ENCODE results near the gene FAM221B.

Gene FAM221B

GRCh38 chr9:35798658-35799374 lies 29.7 kb downstream of the FAM221B start:
- no peak overlapping the region for H3K4me3 ChIP-seq (ENCODE audit: low read depth, low read length)
- no peak for DNase-seq (ENCODE audit: low read depth)

- DNase-seq (ENCODE audit: low read depth): no peak
- no peak overlapping the region for H3K4me3 ChIP-seq (ENCODE audit: low read depth, low read length)
Observed at GRCh38 chr9:35797311-35798109, 31.0 kb downstream of the FAM221B start.

GRCh38 chr9:35795695-35796094 lies 32.8 kb downstream of the FAM221B start:
- H3K4me3 ChIP-seq (ENCODE audit: low read depth, low read length): no peak overlapping the region
- no peak for DNase-seq (ENCODE audit: low read depth)

GRCh38 chr9:35793461-35793860 lies 35.1 kb downstream of the FAM221B start:
- no peak for DNase-seq (ENCODE audit: low read depth)
- H3K4me3 ChIP-seq (ENCODE audit: low read depth, low read length): peak overlapping the region; percentile 55

GRCh38 chr9:35792826-35793225 lies 35.7 kb downstream of the FAM221B start:
- H3K4me3 ChIP-seq (ENCODE audit: low read depth, low read length): peak overlapping the region; percentile 55
- DNase-seq (ENCODE audit: low read depth): no peak

- peak overlapping the region; percentile 55 for H3K4me3 ChIP-seq (ENCODE audit: low read depth, low read length)
- DNase-seq (ENCODE audit: low read depth): no peak
Observed at GRCh38 chr9:35792024-35792813, 36.3 kb downstream of the FAM221B start.

- peak within 1 kb of the TSS; percentile 55 for H3K4me3 ChIP-seq (ENCODE audit: low read depth, low read length)
- no peak for DNase-seq (ENCODE audit: low read depth)
Observed at GRCh38 chr9:35791297-35791921, 37.1 kb downstream of the FAM221B start, which contains the start of gene NPR2. Gene NPR2 (plus strand): TSS chr9:35791591. CDS start chr9:35792409, 818 bp downstream.

- peak; percentile 43 for DNase-seq (ENCODE audit: low read depth)
- H3K4me3 ChIP-seq (ENCODE audit: low read depth, low read length): peak overlapping the region; percentile 23
Observed at GRCh38 chr9:35790385-35791296, 37.9 kb downstream of the FAM221B start.

- DNase-seq (ENCODE audit: low read depth): no peak
- H3K4me3 ChIP-seq (ENCODE audit: low read depth, low read length): no peak overlapping the region
Observed at GRCh38 chr9:35790025-35790384, 38.5 kb downstream of the FAM221B start.

GRCh38 chr9:35789541-35789940 lies 39.0 kb downstream of the FAM221B start:
- H3K4me3 ChIP-seq (ENCODE audit: low read depth, low read length): no peak overlapping the region
- DNase-seq (ENCODE audit: low read depth): no peak

GRCh38 chr9:35783418-35783817 lies 45.1 kb downstream of the FAM221B start:
- H3K4me3 ChIP-seq (ENCODE audit: low read depth, low read length): no peak overlapping the region
- no peak for DNase-seq (ENCODE audit: low read depth)

- no peak overlapping the region for H3K4me3 ChIP-seq (ENCODE audit: low read depth, low read length)
- DNase-seq (ENCODE audit: low read depth): no peak
Observed at GRCh38 chr9:35781066-35781465, 47.5 kb downstream of the FAM221B start.

- no peak overlapping the region for H3K4me3 ChIP-seq (ENCODE audit: low read depth, low read length)
- no peak for DNase-seq (ENCODE audit: low read depth)
Observed at GRCh38 chr9:35778496-35778895, 50.0 kb downstream of the FAM221B start.

- H3K4me3 ChIP-seq (ENCODE audit: low read depth, low read length): no peak overlapping the region
- no peak for DNase-seq (ENCODE audit: low read depth)
Observed at GRCh38 chr9:35776018-35776417, 52.5 kb downstream of the FAM221B start.

GRCh38 chr9:35774907-35775635 lies 53.5 kb downstream of the FAM221B start:
- H3K4me3 ChIP-seq (ENCODE audit: low read depth, low read length): no peak overlapping the region
- DNase-seq (ENCODE audit: low read depth): no peak

- DNase-seq (ENCODE audit: low read depth): no peak
- H3K4me3 ChIP-seq (ENCODE audit: low read depth, low read length): no peak overlapping the region
Observed at GRCh38 chr9:35771943-35772342, 56.6 kb downstream of the FAM221B start.

GRCh38 chr9:35771534-35771933 lies 57.0 kb downstream of the FAM221B start:
- DNase-seq (ENCODE audit: low read depth): no peak
- H3K4me3 ChIP-seq (ENCODE audit: low read depth, low read length): no peak overlapping the region

- DNase-seq (ENCODE audit: low read depth): no peak
- H3K4me3 ChIP-seq (ENCODE audit: low read depth, low read length): no peak overlapping the region
Observed at GRCh38 chr9:35771075-35771433, 57.5 kb downstream of the FAM221B start.
